Measurements from ENCODE around the gene CNOT2.
A peak's percentile ranks its signal among the peaks of the same experiment; 100 is the strongest.

The CNOT2 gene

DNA sequence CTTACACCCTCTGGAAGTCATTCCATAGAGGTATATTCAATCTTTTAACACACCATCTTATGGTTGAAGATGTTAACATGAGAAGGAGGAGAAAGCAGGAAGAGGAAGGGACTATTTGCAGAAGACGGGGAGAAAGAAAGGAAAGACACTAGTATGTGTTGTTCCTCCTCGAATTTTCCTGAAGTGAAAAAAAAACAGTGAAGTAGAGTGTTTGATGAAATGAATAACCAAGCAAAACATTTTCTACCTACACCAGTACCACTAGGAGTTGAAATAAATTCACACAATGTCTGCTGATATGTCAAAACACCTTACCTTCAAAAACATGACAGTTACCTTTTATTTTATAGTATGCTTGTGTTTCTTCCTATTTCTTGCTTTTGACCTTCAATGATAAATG, 1.4 kb upstream of the CNOT2 start:
- DNase-seq (ENCODE audit: low spot score) = no peak
- in situ Hi-C loops (cut with MboI; ENCODE audit: low pct_unique_long_range_greater_than_20kb, low sequenced_read_pairs, unreplicated experiment) = no loop called here
- TF ChIP-seq, protein P1, sequence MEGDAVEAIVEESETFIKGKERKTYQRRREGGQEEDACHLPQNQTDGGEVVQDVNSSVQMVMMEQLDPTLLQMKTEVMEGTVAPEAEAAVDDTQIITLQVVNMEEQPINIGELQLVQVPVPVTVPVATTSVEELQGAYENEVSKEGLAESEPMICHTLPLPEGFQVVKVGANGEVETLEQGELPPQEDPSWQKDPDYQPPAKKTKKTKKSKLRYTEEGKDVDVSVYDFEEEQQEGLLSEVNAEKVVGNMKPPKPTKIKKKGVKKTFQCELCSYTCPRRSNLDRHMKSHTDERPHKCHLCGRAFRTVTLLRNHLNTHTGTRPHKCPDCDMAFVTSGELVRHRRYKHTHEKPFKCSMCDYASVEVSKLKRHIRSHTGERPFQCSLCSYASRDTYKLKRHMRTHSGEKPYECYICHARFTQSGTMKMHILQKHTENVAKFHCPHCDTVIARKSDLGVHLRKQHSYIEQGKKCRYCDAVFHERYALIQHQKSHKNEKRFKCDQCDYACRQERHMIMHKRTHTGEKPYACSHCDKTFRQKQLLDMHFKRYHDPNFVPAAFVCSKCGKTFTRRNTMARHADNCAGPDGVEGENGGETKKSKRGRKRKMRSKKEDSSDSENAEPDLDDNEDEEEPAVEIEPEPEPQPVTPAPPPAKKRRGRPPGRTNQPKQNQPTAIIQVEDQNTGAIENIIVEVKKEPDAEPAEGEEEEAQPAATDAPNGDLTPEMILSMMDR (IDR thresholded peaks at IDR 0.05; ENCODE audit: extremely low read depth, insufficient read depth, missing control alignments) = no peak

DNA sequence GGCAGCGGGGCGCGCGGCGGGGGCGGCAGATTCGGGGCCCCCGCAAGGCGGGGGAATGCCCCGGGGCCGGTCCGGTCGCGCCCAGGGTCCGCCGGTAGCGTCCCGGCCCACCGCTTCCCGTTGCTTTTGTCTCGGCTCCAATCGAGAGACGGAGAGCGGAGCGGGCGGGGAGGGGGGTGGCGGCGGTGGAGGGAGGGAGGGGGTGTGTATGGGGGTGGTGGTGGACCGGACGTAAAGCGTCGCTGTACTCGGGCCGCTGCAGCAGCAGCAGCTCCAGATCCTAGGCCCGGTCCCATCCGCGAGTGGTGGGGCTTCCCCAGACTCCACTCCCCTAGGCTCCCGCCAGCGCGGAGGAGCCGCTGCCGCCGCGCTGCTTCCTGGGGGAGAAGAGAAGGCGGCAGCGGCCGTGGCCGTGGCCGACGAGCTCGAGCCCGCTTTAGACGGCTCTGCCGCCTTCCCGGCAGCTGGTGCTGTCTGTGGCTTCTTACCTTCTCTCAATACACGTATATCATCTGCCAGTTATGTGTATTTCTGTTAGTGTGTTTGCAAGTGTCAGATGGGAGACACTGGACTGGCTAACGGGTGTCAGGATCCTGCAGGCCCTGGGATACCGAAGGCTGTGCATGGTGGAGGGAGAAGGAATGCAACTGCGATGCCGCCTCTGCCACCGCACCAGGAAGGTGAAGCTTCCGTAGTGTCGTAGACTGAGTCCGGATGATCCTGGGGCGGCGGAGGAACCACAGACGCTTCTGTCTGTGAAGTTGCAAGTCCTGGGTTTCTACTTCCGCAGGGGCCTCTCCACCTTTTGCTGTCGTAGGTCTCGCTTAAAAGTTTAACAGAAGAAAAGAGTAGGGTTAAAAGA, 508 bp downstream of the CNOT2 start:
- in situ Hi-C loops (cut with MboI; ENCODE audit: low pct_unique_long_range_greater_than_20kb, low sequenced_read_pairs, unreplicated experiment) = no loop called here
- TF ChIP-seq, protein P1 (IDR thresholded peaks at IDR 0.05; ENCODE audit: extremely low read depth, insufficient read depth, missing control alignments) = no peak
- peak; percentile 80 for DNase-seq (ENCODE audit: low spot score)

DNA sequence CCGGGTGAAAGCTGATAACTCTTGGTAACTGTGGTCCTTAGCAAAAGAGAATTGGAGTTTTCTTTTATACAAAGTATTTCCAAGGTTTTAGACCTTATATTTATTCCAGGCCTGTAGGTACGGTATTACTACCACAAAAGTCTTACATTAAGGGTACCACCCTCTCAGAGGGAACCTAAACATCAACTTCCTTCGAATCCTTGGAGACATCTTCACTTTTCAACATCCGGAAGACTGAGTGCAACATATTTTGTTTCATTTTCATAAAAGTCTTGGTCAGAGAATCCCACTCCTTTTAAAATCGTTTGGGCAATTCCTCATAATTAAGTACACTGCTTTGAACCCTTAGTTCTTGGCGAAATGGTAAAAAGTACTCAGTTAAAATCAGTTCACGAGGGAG, 1.2 kb downstream of the CNOT2 start:
- DNase-seq (ENCODE audit: low spot score) = no peak
- TF ChIP-seq, protein P1 (IDR thresholded peaks at IDR 0.05; ENCODE audit: extremely low read depth, insufficient read depth, missing control alignments) = no peak
- in situ Hi-C loops (cut with MboI; ENCODE audit: low pct_unique_long_range_greater_than_20kb, low sequenced_read_pairs, unreplicated experiment) = no loop called here

DNA sequence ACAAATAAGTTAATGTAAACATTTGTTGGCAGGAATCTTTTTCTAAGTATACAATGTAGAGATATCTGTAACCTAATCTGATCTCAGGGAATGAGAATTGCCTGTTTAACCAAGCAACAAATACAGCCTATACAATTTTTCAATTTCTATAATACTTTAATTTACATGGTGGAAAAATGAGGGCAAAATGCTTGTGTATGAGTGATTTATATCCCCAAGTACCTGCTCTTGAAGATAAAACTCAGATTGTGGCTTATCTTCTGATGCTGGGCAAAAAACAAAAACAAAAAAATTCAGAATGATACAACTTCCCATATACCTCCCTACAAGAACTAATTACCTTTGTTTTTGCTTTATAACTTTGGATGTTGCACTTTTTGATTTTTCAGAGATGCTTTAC, 2.2 kb downstream of the CNOT2 start:
- TF ChIP-seq, protein P1 (IDR thresholded peaks at IDR 0.05; ENCODE audit: extremely low read depth, insufficient read depth, missing control alignments) = no peak
- in situ Hi-C loops (cut with MboI; ENCODE audit: low pct_unique_long_range_greater_than_20kb, low sequenced_read_pairs, unreplicated experiment) = no loop called here
- DNase-seq (ENCODE audit: low spot score) = no peak

DNA sequence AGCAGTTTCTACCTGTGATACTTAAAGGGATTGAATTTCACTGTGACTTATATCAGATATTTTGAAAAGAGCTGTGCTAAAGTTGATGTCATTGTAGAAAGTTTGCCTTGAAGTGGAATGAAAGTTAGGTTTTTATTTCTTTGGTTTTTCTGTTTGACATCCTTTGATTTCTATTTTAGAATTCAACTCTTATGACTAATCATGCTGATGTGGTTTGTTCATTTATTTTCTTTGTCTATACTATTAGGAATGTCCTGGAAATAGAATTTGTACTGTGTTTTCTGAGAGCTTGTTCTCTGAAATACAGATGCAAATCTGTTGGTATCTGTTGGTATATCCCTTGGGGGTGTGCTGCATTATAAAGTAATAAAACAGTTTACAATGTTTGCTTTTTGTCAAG, 3.3 kb downstream of the CNOT2 start:
- in situ Hi-C loops (cut with MboI; ENCODE audit: low pct_unique_long_range_greater_than_20kb, low sequenced_read_pairs, unreplicated experiment) = no loop called here
- DNase-seq (ENCODE audit: low spot score) = no peak
- TF ChIP-seq, protein P1 (IDR thresholded peaks at IDR 0.05; ENCODE audit: extremely low read depth, insufficient read depth, missing control alignments) = no peak

DNA sequence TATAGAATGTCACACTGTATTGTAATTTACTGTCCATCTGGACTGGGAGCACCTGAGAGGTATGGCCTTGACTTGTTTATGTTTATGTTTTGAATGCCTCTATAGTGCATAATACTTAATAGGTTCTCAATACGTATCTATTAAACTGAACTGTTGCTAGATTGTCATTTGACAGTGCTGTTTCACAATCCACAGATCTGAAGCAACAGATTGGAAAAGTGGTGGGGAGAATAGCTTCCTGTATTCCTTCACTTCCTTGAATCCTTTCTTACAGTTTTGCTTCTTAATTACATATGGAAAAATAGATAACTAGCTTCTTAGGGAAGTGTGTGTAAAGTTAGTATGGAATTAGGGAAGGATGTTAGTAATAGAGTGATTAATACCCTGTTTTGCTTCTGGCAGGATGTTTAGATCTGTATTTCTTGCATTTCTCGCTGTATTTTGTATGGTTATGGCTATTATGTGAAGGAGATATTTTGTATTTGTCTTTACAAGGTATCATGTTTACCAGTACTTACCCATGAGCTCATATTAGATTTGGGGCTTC, 4.5 kb downstream of the CNOT2 start:
- in situ Hi-C loops (cut with MboI; ENCODE audit: low pct_unique_long_range_greater_than_20kb, low sequenced_read_pairs, unreplicated experiment) = no loop called here
- no peak for DNase-seq (ENCODE audit: low spot score)
- TF ChIP-seq, protein P1 (IDR thresholded peaks at IDR 0.05; ENCODE audit: extremely low read depth, insufficient read depth, missing control alignments) = no peak
